HG03342 (cell line): ENCODE results near the gene DDB1.
"Not testable (repeated sequence)": the region's sequence is repeated elsewhere in the genome, so short reads cannot be mapped to it uniquely, and the experiment has no call there.

Source experiments
- ATAC-seq: cut with Tn5 transposase; IDR thresholded peaks from one replicate; pipeline ENCODE4 v1.9.1; 2021; ENCODE audit warnings: mild to moderate bottlenecking, moderate library complexity; ENCODE audit not compliant: unreplicated experiment

DDB1 gene

DNA sequence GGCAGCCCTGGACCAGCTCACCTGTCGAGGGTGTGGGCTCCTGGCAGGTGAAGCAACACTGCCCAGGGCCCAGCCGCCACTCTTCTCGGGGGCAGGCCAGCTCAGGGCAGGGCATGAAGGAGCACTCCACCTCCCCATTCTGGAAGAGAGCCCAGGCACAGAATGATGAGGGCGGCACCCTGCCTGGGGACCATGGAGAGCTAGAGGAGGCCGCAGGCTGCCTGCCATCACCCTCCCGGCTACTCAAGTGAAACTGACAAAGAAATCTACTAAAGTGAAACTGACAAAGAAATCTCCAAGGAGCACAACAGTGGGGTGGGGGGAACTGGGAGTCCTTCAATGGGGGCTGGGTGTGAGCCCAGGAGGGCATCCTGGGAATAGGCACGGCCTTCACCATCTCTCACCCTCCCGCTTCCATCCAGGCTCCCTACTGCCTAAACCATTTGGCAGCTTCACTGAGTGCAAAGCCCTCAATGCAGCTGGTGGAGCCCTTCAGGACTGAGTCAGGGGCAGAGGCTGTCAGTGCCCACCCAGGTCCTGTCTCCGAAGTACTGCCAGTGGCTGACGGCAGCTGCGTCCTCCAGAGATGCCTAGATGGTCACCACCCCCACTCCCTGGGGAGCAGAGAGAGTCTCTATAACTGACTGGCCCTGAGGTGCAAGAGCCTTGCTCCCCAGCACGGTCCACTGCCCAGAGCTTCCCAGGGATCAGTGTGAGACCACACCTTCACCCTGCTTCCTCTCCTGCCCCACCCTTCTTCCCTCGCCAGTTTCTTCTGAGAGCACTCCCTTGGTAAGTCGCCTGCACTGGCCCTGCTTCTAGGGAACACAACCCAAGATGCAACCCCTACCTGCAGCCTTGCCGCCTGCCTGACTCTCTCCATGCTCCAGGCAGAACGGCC lies 59.5 kb downstream of the DDB1 start:
- no peak for ATAC-seq

DNA sequence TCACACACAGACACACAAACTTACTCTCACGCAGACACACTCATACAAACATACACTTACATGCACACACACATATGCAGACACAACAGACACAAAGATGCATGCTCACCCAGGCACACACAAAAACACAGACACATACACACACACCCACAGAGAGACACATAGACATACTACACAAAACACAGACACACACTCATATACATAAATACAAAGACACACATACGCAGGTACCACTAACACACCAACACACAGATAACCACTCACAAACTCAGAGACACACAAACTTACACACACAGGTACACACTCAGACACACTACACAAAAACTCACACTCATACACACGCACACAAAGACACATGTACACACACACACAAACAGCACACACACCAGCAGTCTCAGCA lies 60.2 kb downstream of the DDB1 start:
- no peak for ATAC-seq

DNA sequence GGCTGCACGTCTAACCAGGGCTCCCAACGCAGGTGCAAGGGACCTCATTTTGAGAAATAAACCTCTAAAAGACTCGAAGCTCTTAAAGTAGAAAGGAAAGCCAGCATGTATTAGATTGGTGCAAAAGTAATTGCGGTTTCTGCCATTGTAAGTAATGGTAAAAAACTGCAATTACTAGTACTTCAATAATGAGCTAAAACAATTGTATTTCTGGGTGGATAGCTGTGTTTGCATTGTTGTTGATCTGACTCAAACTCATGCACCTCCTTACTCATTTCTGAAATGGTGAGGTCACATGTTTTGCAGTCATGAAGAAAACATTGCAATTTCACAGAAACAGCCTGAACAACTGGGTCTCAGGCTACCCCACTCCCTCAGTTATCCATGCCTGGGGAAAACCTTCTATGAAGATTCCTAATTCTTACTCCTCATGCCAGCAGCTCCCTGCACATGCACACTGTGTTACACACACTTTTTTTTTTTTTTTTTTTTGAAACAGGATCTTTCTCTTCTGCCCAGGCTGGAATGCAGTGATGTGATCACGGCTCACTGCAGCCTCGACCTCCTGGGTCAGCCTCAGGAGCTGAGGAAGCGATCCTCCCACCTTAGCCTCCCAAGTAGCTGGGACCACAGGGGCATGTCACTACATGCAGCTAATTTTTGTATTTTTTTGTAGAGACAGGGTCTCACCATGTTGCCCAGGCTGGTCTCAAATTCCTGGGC lies 62.4 kb downstream of the DDB1 start:
- ATAC-seq, result no peak

DNA sequence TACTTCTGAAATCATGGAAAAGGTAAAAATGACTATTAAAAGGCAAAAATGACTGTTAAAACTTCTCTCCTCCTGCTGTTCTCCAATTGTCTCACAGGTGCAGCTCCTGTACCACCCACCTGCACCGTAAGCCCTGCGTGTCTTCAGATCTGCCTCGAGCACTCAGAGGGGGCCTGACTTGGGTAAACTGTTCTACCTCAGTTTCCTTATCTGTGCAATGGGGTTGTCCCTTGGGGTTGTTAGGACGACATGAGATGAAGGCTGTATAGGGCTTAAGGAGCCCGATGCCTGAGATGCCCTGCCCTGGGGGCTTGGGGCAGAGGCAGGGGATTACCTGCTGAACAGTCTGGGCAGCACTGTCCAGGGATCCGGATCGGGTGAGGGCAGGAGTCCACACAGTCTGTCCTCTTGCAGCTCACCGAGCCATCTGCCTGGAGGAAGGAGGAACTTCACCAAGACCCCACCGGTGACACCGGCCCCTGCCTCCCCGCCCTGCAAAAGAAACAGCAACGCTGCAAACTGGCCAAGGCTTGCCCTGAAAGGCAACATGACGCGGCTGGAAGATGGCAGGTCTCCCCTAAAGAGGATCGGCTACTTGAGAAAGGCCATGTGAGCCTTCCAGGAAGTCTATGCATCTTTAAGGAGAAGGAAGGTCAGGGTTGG lies 64.2 kb downstream of the DDB1 start:
- ATAC-seq, result no peak

DNA sequence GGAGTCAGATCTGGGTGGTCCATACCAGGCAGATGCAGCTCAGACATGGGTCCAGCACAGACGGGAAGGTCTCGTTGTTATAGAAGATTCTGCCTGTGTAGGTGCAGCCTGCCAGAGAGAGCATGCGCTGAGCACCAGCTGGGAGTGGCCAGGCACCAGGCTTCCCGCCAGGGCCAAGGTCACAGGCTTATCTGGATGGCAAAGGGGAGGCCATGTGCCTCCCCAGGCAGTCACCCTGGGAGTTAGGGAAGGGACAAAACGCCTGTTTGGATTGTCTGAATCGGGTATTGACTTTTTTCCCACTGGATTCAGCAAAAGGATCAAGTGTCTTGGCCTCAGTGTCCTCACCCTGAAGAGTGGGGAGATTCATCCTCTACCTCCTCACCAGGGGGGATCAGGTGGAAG lies 65.5 kb downstream of the DDB1 start:
- ATAC-seq, result no peak

DNA sequence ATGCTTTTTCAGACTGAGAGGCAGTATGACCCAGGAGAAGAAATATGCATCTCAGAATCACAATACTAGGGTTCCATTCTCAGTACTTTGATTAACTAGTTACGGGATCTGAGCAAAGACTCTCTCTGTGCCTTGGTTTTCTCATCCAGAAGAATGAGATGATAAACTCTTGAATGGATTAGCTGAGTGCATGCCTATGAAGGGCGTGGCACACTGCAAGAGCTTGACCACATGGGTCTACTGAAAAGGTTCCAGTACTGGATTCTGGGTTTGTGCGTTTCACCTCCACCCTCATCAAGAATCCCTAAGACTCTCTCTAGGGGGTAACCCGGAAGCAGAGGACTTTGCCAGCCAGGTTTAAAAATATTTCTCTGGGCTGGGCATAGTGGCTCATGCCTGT lies 66.3 kb downstream of the DDB1 start:
- no peak for ATAC-seq

DNA sequence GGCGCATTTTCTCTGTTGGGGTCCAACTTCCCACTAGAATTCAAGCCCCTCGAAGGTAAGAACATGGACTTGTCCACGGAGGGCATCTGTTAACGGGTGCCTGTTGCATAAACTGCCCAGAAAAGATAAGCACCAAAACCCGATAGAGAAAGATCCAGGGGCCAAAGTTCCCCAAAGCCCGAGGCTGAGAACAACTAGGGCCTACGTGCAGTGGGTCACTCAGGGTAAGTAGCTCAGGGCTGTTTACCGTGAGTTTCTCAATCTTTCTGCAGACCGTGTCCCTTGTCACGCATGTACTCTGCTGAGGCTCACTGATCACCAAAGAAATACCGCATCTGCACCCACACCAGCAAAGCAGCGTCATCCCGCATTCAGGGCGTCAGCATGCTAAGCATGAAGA lies 67.5 kb downstream of the DDB1 start:
- no peak for ATAC-seq

DNA sequence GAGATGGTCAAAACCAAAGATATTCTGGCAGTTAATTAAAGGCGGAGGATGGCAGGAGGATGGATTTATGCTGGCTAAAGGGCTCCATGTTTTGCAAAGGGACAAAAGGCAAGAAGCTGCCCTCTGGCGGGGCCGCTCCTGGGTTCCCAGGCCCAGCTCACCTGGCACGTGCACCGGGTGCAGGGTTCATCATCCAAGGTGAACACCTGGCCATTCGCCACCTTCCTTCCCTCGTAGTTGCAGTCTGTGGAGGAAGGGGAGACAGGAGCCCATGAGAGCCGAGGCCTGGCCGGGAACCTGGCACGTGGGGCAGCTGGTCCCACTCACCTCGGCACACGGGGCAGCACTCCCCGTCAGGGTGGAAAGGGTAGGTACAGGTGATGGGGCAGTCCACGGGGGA lies 68.1 kb downstream of the DDB1 start:
- no peak for ATAC-seq

DNA sequence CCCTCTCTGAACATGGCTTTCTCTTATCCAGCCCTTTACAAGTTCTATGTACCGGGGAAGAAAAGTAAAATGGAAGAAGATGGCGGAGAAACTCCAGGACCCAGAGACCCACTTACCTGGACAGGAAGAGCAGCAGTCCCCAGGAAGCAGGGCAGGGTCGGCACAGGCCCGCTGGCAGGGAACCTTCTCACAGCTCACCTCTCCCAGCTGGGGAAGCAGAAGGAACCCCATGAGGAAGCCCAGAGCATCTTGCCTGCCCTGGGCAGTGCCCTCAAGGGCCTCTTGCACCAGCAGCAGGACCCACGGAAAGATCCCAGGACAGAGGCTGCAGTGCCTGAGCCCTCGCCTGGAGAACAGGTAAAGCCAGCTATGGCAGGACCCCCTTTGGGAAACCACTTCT lies 68.5 kb downstream of the DDB1 start:
- ATAC-seq, result no peak

DNA sequence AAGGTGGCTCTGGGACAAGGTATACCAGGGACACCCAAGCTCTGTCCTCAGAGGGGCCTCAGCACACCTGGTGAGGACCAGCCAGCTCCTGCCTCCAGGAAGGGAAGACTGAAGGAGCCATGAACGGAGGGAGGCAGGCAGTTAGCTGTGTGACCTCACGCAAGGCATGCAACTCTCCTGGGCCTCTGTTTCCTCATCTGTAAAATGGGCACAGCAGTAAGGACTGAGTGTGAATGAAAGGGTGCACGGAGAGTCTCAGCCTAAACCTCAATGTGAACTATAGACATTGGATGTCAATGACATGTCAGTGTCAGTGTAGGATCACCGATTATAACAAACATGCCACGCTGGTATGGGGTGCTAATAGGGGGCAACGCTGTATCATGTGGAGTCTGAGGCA lies 73.5 kb downstream of the DDB1 start:
- no peak for ATAC-seq

DNA sequence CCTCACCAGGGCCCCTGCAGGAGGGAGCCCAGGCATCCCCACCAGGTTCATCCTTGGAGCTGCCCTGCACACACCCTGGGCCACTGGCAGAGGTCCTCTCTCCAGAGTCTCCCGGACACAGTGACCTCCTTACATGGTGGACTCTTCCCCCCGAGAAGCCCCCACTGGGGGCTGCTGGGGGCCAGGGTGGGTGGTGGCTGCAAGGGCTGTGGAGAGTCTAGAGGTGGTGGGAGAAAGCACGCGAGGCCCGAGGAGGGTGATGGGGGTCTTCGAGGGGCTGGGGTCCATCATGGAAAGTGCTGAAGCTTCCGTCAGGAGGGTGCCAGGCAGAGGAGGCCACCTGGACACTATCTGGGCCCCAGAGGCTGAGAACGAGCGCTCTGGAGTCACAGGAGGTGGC lies 74.4 kb downstream of the DDB1 start:
- ATAC-seq, result no peak

DNA sequence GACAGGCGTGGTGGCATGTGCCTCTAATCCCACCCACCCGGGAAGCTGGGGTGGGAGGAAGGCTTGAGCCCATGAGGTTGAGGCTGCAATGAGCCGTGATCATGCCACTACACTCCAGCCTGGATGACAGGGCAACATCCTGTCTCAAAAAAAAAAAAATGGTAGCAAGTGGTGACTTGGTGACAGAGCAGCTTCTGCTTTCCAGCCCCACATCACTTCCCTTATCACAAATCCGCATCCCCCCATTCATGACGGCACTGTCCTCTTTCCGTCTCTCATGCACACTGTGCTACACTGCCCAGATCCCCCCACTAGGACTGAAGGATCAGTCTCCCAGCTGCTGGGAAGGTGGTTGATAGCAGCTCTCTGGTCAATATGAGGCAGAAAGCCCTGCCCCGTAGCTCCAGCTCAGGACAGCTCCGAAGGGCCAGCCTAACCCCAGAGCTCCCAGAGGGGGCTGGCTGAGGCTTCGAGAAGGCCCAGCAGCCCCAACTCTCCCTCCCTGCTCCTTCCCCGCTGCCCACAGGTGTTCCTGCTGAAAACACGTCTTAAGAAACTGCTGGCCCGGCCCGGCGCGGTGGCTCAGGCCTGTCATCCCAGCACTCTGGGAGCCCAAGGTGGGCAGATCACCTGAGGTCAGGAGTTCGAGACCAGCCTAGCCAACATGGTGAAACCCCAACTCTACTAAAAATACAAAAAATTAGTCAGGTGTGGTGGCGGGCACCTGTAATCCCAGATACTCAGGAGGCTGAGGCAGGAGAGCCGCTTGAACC lies 76.0 kb downstream of the DDB1 start:
- ATAC-seq, result no peak

DNA sequence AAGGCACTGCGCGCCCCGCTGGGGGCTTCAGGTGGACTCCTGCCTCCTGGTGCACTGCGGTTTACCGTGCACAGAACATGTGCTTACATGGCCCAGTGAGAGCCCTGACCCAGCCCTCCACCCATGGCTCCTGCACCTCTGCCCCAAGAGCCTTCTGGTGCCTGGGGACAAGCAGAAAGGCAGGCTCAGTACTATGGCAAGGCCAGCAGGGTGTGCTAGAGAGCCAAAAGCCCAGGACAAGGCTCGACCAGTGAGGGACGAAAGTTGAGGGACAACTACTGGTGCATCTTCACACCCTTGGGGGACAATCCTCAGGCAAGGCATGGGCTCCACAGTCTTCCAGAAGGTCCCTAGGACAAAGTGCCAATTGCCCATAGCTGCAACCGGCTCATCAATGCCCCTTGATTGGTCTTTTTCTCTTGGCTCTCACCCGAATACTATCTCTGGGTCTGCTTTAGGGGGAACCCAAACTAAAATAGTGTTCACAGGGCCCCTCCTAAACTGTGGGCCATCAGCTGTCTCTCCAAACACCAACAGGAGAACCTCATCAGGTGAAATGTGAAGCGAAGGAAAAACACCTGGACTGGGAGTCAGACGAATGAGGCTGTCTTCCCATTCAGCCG lies 78.4 kb downstream of the DDB1 start:
- no peak for ATAC-seq

DNA sequence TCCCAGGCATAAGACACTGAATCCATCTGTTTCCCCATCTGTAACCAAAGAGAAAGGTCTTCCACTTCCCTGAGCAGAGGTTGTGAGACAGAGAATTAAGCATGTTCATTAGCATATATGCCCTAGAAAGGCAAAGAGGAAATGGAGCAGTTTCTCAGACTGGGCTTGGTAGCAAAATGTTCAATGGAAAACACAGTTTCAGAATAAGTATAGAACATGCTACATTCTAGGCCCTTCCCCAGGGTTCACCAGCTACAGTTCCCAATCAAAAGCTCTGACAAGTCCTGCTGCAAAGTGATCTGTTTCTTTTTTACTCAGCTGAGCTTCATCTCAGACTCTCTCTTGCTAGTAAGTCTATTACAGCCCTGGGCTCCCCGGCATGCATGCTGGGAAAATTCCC lies 80.6 kb downstream of the DDB1 start:
- not testable (repeated sequence) for ATAC-seq

DNA sequence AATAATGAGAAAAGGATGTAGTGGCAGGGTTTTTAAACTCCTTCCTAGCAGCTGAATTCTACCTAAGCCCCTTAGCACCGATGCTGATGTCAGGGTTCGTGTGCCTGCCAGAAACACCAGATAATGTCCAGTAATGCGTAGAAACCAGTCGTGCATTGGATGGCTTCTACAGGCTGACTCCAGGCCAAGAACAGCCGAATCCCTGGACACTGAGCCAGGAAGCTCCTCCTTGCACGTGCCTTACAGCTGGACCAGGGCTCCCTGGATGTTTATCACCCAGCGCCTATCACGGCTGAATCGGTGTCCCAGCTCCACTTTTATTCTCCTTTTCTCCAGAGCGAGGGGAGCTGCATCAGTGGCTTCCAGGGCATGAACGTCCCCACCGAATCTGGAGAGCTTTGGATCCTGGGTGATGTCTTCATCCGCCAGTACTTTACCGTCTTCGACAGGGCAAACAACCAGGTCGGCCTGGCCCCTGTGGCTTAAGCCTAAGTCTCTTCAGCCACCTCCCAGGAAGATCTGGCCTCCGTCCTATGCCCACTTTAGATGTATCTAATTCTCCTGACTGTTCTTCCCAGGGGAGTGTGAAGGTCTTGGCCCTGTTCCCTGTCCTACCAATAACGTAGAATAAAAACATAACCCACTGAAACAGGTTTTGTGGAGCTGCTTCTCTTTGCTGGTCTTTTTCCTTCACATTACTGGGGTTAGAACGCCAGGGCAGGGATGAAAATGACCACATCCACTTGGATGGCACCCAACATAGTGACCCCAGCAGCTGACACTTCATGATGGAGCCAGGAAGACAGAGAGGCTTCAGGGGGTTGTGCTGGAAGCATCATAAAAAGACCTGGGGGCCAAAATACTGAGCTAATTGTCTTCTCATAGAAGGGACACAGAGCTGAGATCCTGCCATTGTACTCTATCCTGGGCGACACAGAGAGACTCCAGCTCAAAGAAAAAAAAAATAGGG lies 81.8 kb downstream of the DDB1 start:
- not testable (repeated sequence) for ATAC-seq
